ENCODE results near the gene GSTM3. TPM values are rescaled to one million over a fixed set of nuclear protein-coding genes. Genes with fewer than 3 reads are reported as not detected.

Gene GSTM3
- total and polyA plus RNA-seq, 2 experiments from 2014 or later, result 3.1 to 4.1 TPM

DNA sequence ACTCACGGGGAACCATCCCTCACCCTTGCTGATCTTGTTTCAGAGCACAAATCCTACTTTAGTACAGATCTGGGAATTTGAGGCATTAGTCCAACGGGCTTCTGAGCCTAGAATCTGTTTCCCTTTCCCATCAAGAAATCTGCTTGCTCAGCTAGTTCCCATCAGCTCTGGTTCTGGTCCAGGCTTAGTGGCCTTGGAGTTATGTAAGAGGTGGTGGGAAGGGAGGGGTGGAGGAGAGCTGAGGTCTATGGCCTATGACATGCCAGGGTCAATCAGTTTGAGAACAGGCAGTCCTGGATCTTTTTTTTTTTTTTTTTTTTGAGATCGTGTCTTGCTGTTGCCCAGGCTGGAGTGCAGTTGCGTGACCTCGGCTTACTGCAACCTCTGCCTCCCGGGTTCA is 49.1 kb downstream of the GSTM3 start (continued):
- no peak for TF ChIP-seq EZH2 (IDR thresholded peaks at IDR 0.05; ENCODE audit: low read depth, unreplicated experiment)
- no peak for TF ChIP-seq NANOG (IDR thresholded peaks at IDR 0.05; ENCODE audit: borderline replicate concordance)
- no peak for TF ChIP-seq ZNF114 (CRISPR knock-in tag; IDR thresholded peaks at IDR 0.05)
- TF ChIP-seq, protein P1, sequence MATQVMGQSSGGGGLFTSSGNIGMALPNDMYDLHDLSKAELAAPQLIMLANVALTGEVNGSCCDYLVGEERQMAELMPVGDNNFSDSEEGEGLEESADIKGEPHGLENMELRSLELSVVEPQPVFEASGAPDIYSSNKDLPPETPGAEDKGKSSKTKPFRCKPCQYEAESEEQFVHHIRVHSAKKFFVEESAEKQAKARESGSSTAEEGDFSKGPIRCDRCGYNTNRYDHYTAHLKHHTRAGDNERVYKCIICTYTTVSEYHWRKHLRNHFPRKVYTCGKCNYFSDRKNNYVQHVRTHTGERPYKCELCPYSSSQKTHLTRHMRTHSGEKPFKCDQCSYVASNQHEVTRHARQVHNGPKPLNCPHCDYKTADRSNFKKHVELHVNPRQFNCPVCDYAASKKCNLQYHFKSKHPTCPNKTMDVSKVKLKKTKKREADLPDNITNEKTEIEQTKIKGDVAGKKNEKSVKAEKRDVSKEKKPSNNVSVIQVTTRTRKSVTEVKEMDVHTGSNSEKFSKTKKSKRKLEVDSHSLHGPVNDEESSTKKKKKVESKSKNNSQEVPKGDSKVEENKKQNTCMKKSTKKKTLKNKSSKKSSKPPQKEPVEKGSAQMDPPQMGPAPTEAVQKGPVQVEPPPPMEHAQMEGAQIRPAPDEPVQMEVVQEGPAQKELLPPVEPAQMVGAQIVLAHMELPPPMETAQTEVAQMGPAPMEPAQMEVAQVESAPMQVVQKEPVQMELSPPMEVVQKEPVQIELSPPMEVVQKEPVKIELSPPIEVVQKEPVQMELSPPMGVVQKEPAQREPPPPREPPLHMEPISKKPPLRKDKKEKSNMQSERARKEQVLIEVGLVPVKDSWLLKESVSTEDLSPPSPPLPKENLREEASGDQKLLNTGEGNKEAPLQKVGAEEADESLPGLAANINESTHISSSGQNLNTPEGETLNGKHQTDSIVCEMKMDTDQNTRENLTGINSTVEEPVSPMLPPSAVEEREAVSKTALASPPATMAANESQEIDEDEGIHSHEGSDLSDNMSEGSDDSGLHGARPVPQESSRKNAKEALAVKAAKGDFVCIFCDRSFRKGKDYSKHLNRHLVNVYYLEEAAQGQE (IDR thresholded peaks at IDR 0.05; ENCODE audit: unreplicated experiment), result no peak
- TF ChIP-seq, protein P2, sequence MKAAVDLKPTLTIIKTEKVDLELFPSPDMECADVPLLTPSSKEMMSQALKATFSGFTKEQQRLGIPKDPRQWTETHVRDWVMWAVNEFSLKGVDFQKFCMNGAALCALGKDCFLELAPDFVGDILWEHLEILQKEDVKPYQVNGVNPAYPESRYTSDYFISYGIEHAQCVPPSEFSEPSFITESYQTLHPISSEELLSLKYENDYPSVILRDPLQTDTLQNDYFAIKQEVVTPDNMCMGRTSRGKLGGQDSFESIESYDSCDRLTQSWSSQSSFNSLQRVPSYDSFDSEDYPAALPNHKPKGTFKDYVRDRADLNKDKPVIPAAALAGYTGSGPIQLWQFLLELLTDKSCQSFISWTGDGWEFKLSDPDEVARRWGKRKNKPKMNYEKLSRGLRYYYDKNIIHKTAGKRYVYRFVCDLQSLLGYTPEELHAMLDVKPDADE (IDR thresholded peaks at IDR 0.05), result no peak
- TF ChIP-seq EZH2phosphoT487 (IDR thresholded peaks at IDR 0.05; ENCODE audit: unreplicated experiment), result no peak
- TF ChIP-seq CREB1 (CRISPR knock-in tag; IDR thresholded peaks at IDR 0.05; ENCODE audit: low read depth), result no peak
- TF ChIP-seq ZNF331 (CRISPR knock-in tag; IDR thresholded peaks at IDR 0.05; ENCODE audit: low read depth), result no peak
- no peak for TF ChIP-seq STAT1 (IDR thresholded peaks at IDR 0.05; ENCODE audit: unreplicated experiment)

DNA sequence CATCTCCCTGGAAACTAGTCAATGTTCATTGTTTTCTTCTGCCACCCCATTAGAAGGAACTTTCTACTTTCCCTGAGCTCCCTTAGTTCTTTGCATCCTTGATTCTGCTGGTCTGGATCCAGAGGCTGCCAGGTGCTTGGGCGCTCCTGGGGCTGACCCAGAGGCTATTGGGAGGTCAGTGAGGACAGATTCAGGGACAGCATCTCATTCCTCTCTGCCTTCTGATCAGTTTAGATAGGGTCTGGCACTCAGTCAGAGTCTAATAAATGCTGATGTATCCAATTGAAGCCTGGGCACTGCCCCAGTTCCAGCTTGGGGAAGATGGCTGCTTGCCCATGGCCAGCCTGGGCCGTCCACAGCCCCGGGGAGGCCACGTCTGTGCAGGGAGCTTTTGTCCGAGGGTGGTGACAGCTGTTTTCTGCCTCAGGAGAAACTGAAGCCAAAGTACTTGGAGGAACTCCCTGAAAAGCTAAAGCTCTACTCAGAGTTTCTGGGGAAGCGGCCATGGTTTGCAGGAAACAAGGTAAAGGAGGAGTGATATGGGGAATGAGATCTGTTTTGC is 50.9 kb downstream of the GSTM3 start:
- ATAC-seq (no peak), DNase-seq (ENCODE audit: low spot score) (no peak)
- Mint-ChIP-seq H3K9me3 (no peaks in the 10 kb centered on the region), H3K27ac (no peak overlapping the region), H3K36me3 (ENCODE audit: low read depth) (no peaks in the 10 kb centered on the region), H3K27me3 (ENCODE audit: insufficient read depth, low read depth, poor library complexity) (no peaks in the 10 kb centered on the region), H3K4me1 (no peaks in the 10 kb centered on the region), H3K4me3 (no peak overlapping the region)
- no peaks in the 10 kb centered on the region for H4K20me1 ChIP-seq (replicated peaks; ENCODE audit: insufficient read depth)
- no peak overlapping the region for H3K4me2 ChIP-seq
- H3K4me1 ChIP-seq (ENCODE audit: insufficient read depth), result no peaks in the 10 kb centered on the region
- no peak overlapping the region for H2AFZ ChIP-seq
- H3K27ac ChIP-seq (ENCODE audit: low read depth), result no peak overlapping the region
- H3F3A ChIP-seq (replicated peaks; ENCODE audit: low read depth), result no peaks in the 10 kb centered on the region
- no peak overlapping the region for H3K4me3 ChIP-seq
- no peaks in the 10 kb centered on the region for H3K36me3 ChIP-seq (ENCODE audit: insufficient read depth)
- no peaks in the 10 kb centered on the region for H3K9me2 ChIP-seq (ENCODE audit: insufficient read depth)
- H3K27me3 ChIP-seq (ENCODE audit: insufficient read depth), result no peaks in the 10 kb centered on the region
- no peaks in the 10 kb centered on the region for H3K79me2 ChIP-seq (replicated peaks; ENCODE audit: insufficient read depth)
- TF ChIP-seq CREB1 (CRISPR knock-in tag; IDR thresholded peaks at IDR 0.05; ENCODE audit: low read depth), result no peak
- TF ChIP-seq, protein P1 (IDR thresholded peaks at IDR 0.05; ENCODE audit: unreplicated experiment), result no peak
- no peak for TF ChIP-seq JUNB (IDR thresholded peaks at IDR 0.05; ENCODE audit: unreplicated experiment)
- no peak for TF ChIP-seq NANOG (IDR thresholded peaks at IDR 0.05; ENCODE audit: borderline replicate concordance)

Measured in GM23338 (cell line).